A549 (cell line): ENCODE results near the gene APCDD1L.

Source experiments
- EP300 ChIP-seq, 2 experiments: fragments of >200 bp; sonication (Bioruptor Twin); formaldehyde crosslinking; IDR thresholded peaks; 2 replicates in 1 of 2; 3 replicates in 1 of 2; pipeline ENCODE4 v1.6.1; 2016 to 2017
- POLR2A ChIP-seq: IDR thresholded peaks from 2 replicates; pipeline ENCODE4 v1.6.1; 2012; ENCODE audit warnings: mild to moderate bottlenecking, low read length
- RAD21 ChIP-seq, 2 experiments: fragments of >200 bp in 1 of 2; sonication (Bioruptor Twin) in 1 of 2; formaldehyde crosslinking in 1 of 2; IDR thresholded peaks in 1 of 2; conservative IDR thresholded peaks in 1 of 2; 2 replicates in 1 of 2; 3 replicates in 1 of 2; pipeline ENCODE4 v1.6.1; 2012 to 2018; ENCODE audit warnings: inconsistent platforms in 1 of 2
- ZFP36 ChIP-seq: fragments of 450-650 bp; IDR thresholded peaks from 2 replicates; pipeline ENCODE4 v1.6.1; 2014; ENCODE audit warnings: borderline replicate concordance; ENCODE audit not compliant: partially characterized antibody
- TF ChIP-seq, protein P1 (sequence below): fragments of >200 bp; sonication (Bioruptor Twin); formaldehyde crosslinking; IDR thresholded peaks from 3 replicates; pipeline ENCODE4 v1.5.1; 2016

DNA sequence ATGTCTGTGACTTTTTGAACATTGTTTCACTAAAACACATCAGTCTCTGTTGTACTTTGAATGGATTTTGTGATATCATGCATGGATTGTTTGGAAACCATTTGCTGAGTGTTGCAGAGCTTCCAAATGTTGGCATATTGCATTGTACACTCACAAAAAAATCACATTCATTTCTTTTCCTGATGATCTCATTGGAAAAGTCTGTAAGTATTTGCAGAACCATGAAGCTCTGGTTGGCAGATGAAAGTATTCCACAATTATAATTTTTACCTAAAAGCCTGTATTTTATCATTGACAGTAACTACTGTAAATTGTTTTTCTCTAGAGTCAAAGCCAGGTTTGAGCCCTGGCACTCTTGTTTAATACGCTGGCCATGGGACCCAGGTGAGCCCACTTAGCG is 84.1 kb downstream of the APCDD1L start:
- TF ChIP-seq RAD21 (conservative IDR thresholded peaks at IDR 0.05 in 1 of 2, IDR thresholded peaks at IDR 0.05 in 1 of 2) (no peak), EP300 (IDR thresholded peaks at IDR 0.05) (no peak), POLR2A (no peak), ZFP36 (no peak)
- TF ChIP-seq, protein P1, sequence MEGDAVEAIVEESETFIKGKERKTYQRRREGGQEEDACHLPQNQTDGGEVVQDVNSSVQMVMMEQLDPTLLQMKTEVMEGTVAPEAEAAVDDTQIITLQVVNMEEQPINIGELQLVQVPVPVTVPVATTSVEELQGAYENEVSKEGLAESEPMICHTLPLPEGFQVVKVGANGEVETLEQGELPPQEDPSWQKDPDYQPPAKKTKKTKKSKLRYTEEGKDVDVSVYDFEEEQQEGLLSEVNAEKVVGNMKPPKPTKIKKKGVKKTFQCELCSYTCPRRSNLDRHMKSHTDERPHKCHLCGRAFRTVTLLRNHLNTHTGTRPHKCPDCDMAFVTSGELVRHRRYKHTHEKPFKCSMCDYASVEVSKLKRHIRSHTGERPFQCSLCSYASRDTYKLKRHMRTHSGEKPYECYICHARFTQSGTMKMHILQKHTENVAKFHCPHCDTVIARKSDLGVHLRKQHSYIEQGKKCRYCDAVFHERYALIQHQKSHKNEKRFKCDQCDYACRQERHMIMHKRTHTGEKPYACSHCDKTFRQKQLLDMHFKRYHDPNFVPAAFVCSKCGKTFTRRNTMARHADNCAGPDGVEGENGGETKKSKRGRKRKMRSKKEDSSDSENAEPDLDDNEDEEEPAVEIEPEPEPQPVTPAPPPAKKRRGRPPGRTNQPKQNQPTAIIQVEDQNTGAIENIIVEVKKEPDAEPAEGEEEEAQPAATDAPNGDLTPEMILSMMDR = no peak
